Testis (tissue), 2 donors: ENCODE measurements around the gene NLRC5.

ENCODE experiments used
- CTCF ChIP-seq, 3 experiments: fragments of 450-650 bp in 2 of 3; fragments of 200-600 bp in 1 of 3; sonication (generic) in 1 of 3; IDR thresholded peaks; one replicate each; pipeline ENCODE4 v1.5.1; 2016 to 2019; ENCODE audit warnings: antibody characterized with exemption in 3 of 3, mild to moderate bottlenecking in 2 of 3, moderate library complexity in 1 of 3
- POLR2A ChIP-seq: fragments of 450-650 bp; IDR thresholded peaks from one replicate; pipeline ENCODE4 v1.6.1; 2017; ENCODE audit warnings: antibody characterized with exemption, mild to moderate bottlenecking, moderate library complexity

GRCh38 chr16:57051696-57052228, 62.4 kb downstream of the NLRC5 start:
- TF ChIP-seq CTCF (IDR thresholded peaks at IDR 0.05): no peak
- no peak for TF ChIP-seq POLR2A
